CD4-positive, alpha-beta T cell treated with Interleukin-10 for 1 hour (primary cell): ENCODE results near the gene DYNC2H1.

ENCODE experiments used
- DNase-seq: peaks from one replicate; pipeline ENCODE4 v3.0.0-alpha.2; 2020

The DYNC2H1 gene

GRCh38 chr11:103480421-103480820 is 371.2 kb downstream of the DYNC2H1 start:
- DNase-seq, result no peak

- no peak for DNase-seq
Observed at GRCh38 chr11:103483996-103484395, 374.8 kb downstream of the DYNC2H1 start.

GRCh38 chr11:103484545-103484944 is 375.3 kb downstream of the DYNC2H1 start:
- DNase-seq, result no peak

- DNase-seq, result no peak
Observed at GRCh38 chr11:103486604-103487003, 377.4 kb downstream of the DYNC2H1 start.

- no peak for DNase-seq
Observed at GRCh38 chr11:103487113-103487512, 377.9 kb downstream of the DYNC2H1 start.

GRCh38 chr11:103488031-103488461 is 378.8 kb downstream of the DYNC2H1 start:
- DNase-seq, result no peak

GRCh38 chr11:103488579-103488978 is 379.4 kb downstream of the DYNC2H1 start:
- DNase-seq, result no peak

GRCh38 chr11:103491777-103492176 is 382.6 kb downstream of the DYNC2H1 start:
- DNase-seq, result no peak

- no peak for DNase-seq
Observed at GRCh38 chr11:103494491-103494890, 385.3 kb downstream of the DYNC2H1 start.

GRCh38 chr11:103497268-103497667 is 388.0 kb downstream of the DYNC2H1 start:
- DNase-seq, result no peak

- DNase-seq, result no peak
Observed at GRCh38 chr11:103499710-103500340, 390.6 kb downstream of the DYNC2H1 start.

GRCh38 chr11:103515283-103515682 is 406.1 kb downstream of the DYNC2H1 start:
- DNase-seq, result no peak

GRCh38 chr11:103520792-103521191 is 411.6 kb downstream of the DYNC2H1 start:
- no peak for DNase-seq

GRCh38 chr11:103525069-103525468 is 415.8 kb downstream of the DYNC2H1 start:
- DNase-seq, result no peak

GRCh38 chr11:103528046-103528445 is 418.8 kb downstream of the DYNC2H1 start:
- no peak for DNase-seq

GRCh38 chr11:103528596-103528995 is 419.4 kb downstream of the DYNC2H1 start:
- DNase-seq, result no peak

GRCh38 chr11:103529181-103529684 is 420.0 kb downstream of the DYNC2H1 start:
- no peak for DNase-seq
